ENCODE data around the gene CNKSR3. TPM values are rescaled to one million over a fixed set of nuclear protein-coding genes. Genes with fewer than 3 reads are reported as not detected.
A peak's percentile ranks its signal among the peaks of the same experiment; 100 is the strongest.

CNKSR3 gene
- total RNA-seq, 1 donor, result 4.7 TPM

DNA sequence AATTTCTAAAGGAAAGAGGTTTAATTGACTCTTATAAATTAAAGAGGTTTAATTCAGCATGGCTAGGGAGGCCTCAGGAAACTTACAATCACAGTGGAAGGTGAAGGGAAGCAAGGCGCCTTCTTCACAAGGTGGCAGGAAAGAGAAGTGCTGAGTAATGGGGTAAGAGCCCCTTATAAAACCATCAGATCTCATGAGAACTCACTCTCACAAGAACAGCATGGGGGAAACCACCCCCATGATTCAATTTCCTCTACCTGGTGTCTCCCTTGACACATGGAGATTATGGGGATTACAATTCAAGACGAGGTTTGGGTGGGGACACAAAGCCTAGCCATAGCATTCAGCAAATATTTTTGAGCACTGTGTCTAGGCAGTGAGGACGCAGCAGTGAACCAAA, 150.0 kb downstream of the CNKSR3 start:
- no peak overlapping the region for H3K4me3 ChIP-seq (ENCODE audit: low read depth, low read length)
- no peak for DNase-seq (ENCODE audit: low read depth)
- no peak for TF ChIP-seq CTCF (IDR thresholded peaks at IDR 0.05; ENCODE audit: insufficient read depth, low read depth, low read length)

DNA sequence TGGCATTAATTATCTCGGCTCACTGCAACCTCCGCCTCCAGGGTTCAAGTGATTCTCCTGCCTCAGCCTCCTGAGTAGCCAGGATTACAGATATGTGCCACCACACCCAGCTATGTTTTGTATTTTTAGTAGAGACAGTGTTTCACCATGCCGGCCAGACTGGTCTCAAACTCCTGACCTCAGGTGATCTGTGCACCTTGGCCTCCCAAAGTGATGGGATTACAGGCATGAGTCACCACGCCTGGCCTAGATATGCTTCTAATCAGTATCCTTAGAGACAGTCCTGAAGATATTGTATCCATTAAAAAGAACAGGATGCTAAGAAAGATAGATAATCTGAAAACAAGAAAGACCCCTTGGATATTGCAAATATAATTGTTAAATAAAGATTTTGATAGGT, 150.8 kb downstream of the CNKSR3 start:
- TF ChIP-seq CTCF (IDR thresholded peaks at IDR 0.05; ENCODE audit: insufficient read depth, low read depth, low read length), result no peak
- H3K4me3 ChIP-seq (ENCODE audit: low read depth, low read length), result no peak overlapping the region
- DNase-seq (ENCODE audit: low read depth), result no peak

GRCh38 chr6:154359161-154359574, 151.3 kb downstream of the CNKSR3 start:
- H3K4me3 ChIP-seq (ENCODE audit: low read depth, low read length), result no peak overlapping the region
- no peak for TF ChIP-seq CTCF (IDR thresholded peaks at IDR 0.05; ENCODE audit: insufficient read depth, low read depth, low read length)
- no peak for DNase-seq (ENCODE audit: low read depth)

- no peak overlapping the region for H3K4me3 ChIP-seq (ENCODE audit: low read depth, low read length)
- DNase-seq (ENCODE audit: low read depth), result peak; percentile 45
- TF ChIP-seq CTCF (IDR thresholded peaks at IDR 0.05; ENCODE audit: insufficient read depth, low read depth, low read length), result no peak
Observed at GRCh38 chr6:154358019-154358545, 152.4 kb downstream of the CNKSR3 start.

DNA sequence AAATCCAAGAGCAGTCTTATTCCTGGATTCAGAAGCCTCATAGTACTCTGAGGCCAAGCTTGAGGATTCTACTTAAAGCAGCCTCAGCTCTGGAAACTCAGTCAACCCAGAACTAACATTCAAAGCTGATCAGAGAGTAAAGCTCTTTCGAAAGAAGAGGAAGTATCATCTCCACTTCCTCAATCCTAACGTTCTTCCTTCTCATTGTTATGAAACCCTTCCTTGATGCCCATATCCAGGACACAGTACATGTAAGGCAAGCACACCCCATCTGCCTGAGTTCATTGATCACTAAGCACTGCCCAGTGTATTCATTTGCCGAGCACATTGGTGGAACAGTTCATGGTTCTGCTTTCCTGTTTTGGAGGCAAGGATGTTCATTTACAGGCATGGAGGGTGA, 153.8 kb downstream of the CNKSR3 start, which contains the start of gene IPCEF1:
Gene IPCEF1 (minus strand): TSS at position 114 of the 400 bp plus-strand sequence. CDS start 90,856 bp downstream, outside the sequence.
- H3K4me3 ChIP-seq (ENCODE audit: low read depth, low read length), result no peak within 1 kb of the TSS
- TF ChIP-seq CTCF (IDR thresholded peaks at IDR 0.05; ENCODE audit: insufficient read depth, low read depth, low read length), result no peak
- no peak for DNase-seq (ENCODE audit: low read depth)

- H3K4me3 ChIP-seq (ENCODE audit: low read depth, low read length), result no peak overlapping the region
- no peak for DNase-seq (ENCODE audit: low read depth)
- no peak for TF ChIP-seq CTCF (IDR thresholded peaks at IDR 0.05; ENCODE audit: insufficient read depth, low read depth, low read length)
Observed at GRCh38 chr6:154356113-154356512, 154.4 kb downstream of the CNKSR3 start.

DNA sequence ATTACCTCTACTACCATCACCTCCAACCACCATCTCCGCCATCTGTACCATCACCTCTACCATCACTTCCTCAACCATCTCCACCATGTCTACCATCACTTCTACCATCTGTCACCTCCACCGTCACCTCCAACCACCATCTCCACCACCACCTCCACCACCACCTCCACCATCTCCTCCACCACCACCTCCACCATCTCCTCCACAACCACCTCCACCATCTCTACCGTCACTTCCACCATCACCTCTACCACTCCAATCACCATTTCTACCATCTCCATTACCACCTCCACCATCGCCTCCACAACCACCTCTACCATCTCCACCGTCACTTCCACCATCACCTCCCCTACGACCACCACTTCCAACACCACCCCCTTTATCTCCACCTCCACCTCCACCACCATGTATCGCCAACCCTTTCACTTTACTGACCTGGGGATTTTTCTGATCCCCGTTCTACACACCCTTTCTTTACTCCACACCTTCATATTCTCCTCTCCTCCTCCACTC, 156.2 kb downstream of the CNKSR3 start:
- H3K4me3 ChIP-seq (ENCODE audit: low read depth, low read length), result no peak overlapping the region
- TF ChIP-seq CTCF (IDR thresholded peaks at IDR 0.05; ENCODE audit: insufficient read depth, low read depth, low read length), result no peak
- DNase-seq (ENCODE audit: low read depth), result no peak

All from fibroblast of villous mesenchyme (primary cell).